AG09319 (cell line): ENCODE results near the gene C10orf105.

Experiments
- DNase-seq: peaks from one replicate; pipeline ENCODE4 v3.0.0-alpha.2; 2010; ENCODE audit warnings: low read depth; ENCODE audit errors: extremely low read depth
- CTCF ChIP-seq: IDR thresholded peaks from 2 replicates; pipeline ENCODE4 v1.5.1; 2011; ENCODE audit warnings: low read depth, mild to moderate bottlenecking, inconsistent platforms, low read length, moderate library complexity

C10orf105 gene

DNA sequence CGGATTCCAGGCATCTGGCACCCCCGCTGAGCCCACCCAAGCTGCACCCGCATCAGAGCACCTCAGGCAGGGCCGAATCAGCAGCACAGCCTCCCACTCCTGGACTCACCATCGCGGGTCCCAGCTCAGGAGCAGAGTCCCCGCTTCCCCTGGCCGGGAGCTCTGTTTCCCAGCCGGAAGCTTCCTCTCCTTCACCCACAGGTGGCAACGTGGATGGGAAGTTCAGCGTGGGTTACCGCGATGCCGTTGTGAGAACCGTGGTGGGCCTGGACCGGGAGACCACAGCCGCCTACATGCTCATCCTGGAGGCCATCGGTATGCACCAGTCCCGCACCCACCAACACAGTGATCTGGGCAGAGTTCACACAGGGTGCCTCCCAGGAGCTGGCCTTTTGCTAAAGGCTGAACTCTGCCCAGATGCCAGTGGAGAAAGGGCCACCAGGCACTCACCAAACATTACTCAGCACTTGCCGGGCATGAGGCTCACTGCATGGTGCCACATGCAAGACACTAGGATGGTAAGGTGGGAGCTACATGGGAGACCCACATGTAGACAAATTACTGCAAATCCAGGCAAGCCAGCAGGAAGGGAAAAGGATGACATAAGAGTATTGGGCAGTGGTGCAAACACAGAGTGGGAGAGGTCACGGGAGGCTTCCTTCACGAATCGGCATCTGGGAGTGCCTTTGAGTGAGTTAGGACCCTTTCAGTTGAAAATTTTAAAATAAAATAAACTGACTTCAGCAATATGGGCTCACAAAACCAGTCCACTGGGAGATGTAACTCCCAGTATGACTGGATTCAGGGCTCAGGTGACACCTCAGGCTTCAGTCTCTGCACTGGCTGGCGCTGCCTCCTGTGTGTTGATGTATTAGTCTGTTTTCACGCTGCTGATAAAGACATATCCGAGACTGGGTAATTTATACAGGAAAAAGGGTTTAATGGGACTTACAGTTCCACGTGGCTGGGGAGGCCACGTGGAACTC lies 10.4 kb downstream of the C10orf105 start:
- DNase-seq = no peak
- TF ChIP-seq CTCF = no peak

DNA sequence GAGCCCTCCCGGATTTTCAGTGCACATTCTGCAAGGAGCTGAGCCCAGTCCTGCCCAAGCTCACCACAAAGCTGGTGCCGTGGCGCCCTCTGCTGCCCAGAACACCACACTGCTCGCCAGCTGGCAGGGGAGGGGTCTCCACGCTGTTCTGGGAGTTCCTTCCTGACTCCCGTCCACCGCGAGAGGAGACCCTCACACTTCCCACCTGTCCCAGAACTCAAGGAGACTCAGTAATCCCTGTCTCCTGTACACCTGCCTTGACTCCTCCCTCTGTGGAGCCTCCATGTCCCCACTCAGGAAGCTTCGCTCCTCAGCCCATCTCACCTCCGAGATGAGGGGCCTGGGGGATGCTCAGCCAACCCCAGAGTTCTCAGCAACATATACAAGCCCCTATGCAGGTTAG lies 11.3 kb downstream of the C10orf105 start:
- peak; percentile 77 for TF ChIP-seq CTCF
- no peak for DNase-seq

GRCh38 chr10:71707240-71707789 lies 12.3 kb downstream of the C10orf105 start:
- no peak for TF ChIP-seq CTCF
- no peak for DNase-seq

DNA sequence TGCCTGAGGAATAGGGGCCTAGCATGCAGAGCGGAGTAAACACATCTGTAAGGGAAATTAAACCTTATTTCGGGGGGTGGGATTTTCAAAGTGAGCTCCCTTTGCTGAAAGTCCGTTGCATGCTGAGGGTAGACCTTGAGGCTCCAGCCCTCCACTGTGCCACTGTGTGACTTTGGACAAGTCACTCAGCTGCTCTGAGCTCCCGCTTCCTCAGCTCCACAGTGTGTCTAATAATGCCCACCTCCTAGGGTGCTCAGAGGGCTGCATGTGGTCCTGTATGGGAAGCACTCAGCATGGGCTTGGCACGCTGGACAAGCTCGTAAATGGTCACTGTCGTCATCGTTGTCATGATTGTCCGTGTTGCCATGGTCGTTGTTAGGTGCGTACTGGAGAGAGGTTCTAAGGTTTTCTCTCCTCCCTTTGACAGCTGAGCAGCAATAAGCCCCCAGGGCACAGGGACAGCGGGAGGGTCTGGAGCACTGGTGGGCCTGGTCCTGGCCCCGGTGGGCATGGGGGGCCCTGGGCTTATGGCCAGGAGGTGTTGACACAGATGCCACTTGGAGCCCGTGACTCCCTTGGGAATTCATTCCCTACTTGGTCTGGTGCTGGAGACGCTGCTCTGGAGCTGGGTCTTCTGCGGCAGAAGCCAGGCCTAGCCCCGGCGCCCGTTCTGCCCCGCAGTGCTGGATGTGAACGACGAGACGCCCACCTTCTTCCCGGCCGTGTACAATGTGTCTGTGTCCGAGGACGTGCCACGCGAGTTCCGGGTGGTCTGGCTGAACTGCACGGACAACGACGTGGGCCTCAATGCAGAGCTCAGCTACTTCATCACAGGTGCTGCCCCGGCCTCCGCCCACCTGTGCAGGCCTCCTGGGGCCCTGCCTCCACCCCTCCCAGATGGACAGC lies 13.1 kb downstream of the C10orf105 start:
- TF ChIP-seq CTCF = no peak
- DNase-seq = no peak

- no peak for DNase-seq
- TF ChIP-seq CTCF = no peak
Observed at GRCh38 chr10:71705582-71705981, 14.0 kb downstream of the C10orf105 start.

- TF ChIP-seq CTCF = no peak
- no peak for DNase-seq
Observed at GRCh38 chr10:71704816-71705215, 14.8 kb downstream of the C10orf105 start.
